Ectodermal cell (in vitro differentiated cells): Measurements from ENCODE around the gene ZNF573.
"Not testable (repeated sequence)": the region's sequence is repeated elsewhere in the genome, so short reads cannot be mapped to it uniquely, and the experiment has no call there.

ENCODE experiments used
- H3K27ac ChIP-seq: 2 replicates; pipeline ENCODE4 v1.7.0; 2013; ENCODE audit warnings: mild to moderate bottlenecking, low read depth, low read length; ENCODE audit not compliant: insufficient read depth, poor library complexity, severe bottlenecking
- H3K27me3 ChIP-seq: 2 replicates; pipeline ENCODE4 v1.7.0; 2013; ENCODE audit warnings: mild to moderate bottlenecking, low read length; ENCODE audit not compliant: insufficient read depth, control insufficient read depth, poor library complexity, severe bottlenecking
- H3K36me3 ChIP-seq: one replicate; pipeline ENCODE4 v1.7.0; 2013; ENCODE audit warnings: low read length; ENCODE audit not compliant: control insufficient read depth, insufficient read depth
- H3K4me1 ChIP-seq: one replicate; pipeline ENCODE4 v1.7.0; 2013; ENCODE audit warnings: low read length; ENCODE audit not compliant: control insufficient read depth, insufficient read depth
- H3K4me3 ChIP-seq: 2 replicates; pipeline ENCODE4 v1.7.0; 2013; ENCODE audit warnings: low read depth, low read length, control low read depth; ENCODE audit not compliant: insufficient read depth
- H3K9me3 ChIP-seq: 2 replicates; pipeline ENCODE4 v1.7.0; 2013; ENCODE audit warnings: mild to moderate bottlenecking, low read length, moderate library complexity; ENCODE audit not compliant: control insufficient read depth
- WGBS, 2 experiments: methylation state at CpG; one replicate each; pipeline ENCODE4 v1.1.7; 2013; ENCODE audit warnings: missing lambda C conversion rate in 2 of 2; 5-methylcytosine and 5-hydroxymethylcytosine counted together

Gene ZNF573

DNA sequence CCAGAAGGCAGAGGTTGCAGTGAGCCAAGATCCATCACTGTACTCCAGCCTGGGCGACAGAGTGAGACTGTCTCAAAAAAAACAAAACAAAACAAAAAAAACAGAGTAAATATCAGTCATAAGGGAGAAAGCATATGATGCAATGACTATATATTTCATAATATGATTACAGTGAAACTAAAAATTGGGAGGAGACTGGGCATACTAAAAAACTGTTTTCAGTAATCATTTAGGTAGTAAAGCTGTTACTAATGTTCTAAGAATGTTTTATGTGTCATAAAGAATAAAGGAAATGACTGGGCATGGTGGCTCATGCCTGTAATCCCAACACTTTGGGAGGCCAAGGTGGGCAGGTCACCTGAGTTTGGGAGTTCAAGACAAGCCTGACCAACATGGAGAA lies 15.9 kb downstream of the ZNF573 start:
- Histone ChIP-seq H3K27me3 (no peaks in the 10 kb centered on the region), H3K4me1 (no peaks in the 10 kb centered on the region), H3K36me3 (no peaks in the 10 kb centered on the region), H3K27ac (no peak overlapping the region), H3K9me3 (no peaks in the 10 kb centered on the region), H3K4me3 (no peak overlapping the region)
- 100% methylated on average over 1 of the region's 1 CpG for WGBS, 2 experiments

- H3K27me3 ChIP-seq, H3K4me1 ChIP-seq, H3K9me3 ChIP-seq, H3K4me3 ChIP-seq, H3K27ac ChIP-seq, H3K36me3 ChIP-seq: not testable (repeated sequence)
- WGBS, 2 experiments = 80 to 100% methylated on average over 1 to 3 of the region's 4 CpGs
Measured at GRCh38 chr19:37757683-37758082, 21.7 kb downstream of the ZNF573 start.

- peaks cover 24% of the 10 kb centered on the region for H3K36me3 ChIP-seq
- 70 to 74% methylated on average over 4 to 5 of the region's 5 CpGs for WGBS, 2 experiments
- no peak overlapping the region for H3K27ac ChIP-seq
- no peaks in the 10 kb centered on the region for H3K27me3 ChIP-seq
- H3K9me3 ChIP-seq = no peaks in the 10 kb centered on the region
- H3K4me1 ChIP-seq = no peaks in the 10 kb centered on the region
- no peak overlapping the region for H3K4me3 ChIP-seq
Measured at GRCh38 chr19:37738371-37738770, 41.0 kb downstream of the ZNF573 start.

DNA sequence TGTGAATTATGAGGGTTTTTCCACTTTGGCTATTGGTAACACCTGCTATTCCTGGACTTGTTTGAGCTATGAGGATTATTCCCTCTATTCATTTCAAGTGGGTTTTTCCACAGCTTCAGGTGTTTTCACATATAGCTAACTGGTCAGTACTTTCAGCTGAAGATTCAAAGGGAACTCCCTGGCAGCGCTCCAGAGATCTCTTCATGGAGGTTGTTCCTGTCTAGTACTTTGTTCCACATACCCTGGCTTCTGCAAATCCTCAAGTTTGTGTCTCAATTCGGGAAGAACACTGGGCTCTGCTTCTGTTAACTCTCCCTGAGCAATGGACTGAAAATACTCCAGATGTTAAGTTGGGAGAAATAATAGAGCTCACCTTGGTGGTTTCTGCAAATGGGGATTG lies 54.2 kb downstream of the ZNF573 start:
- H3K4me3 ChIP-seq = no peak overlapping the region
- H3K27ac ChIP-seq = no peak overlapping the region
- H3K36me3 ChIP-seq = no peaks in the 10 kb centered on the region
- H3K9me3 ChIP-seq = no peaks in the 10 kb centered on the region
- H3K4me1 ChIP-seq = no peaks in the 10 kb centered on the region
- WGBS, 2 experiments = 90 to 97% methylated on average over 2 of the region's 2 CpGs
- H3K27me3 ChIP-seq = no peaks in the 10 kb centered on the region

GRCh38 chr19:37719927-37720265 lies 59.5 kb downstream of the ZNF573 start:
- H3K9me3 ChIP-seq = no peaks in the 10 kb centered on the region
- no peaks in the 10 kb centered on the region for H3K27me3 ChIP-seq
- peak overlapping the region; percentile 97 for H3K4me3 ChIP-seq
- WGBS, 2 experiments = 25 to 28% methylated on average over 7 to 8 of the region's 8 CpGs
- no peaks in the 10 kb centered on the region for H3K36me3 ChIP-seq
- H3K4me1 ChIP-seq = no peaks in the 10 kb centered on the region
- no peak overlapping the region for H3K27ac ChIP-seq

DNA sequence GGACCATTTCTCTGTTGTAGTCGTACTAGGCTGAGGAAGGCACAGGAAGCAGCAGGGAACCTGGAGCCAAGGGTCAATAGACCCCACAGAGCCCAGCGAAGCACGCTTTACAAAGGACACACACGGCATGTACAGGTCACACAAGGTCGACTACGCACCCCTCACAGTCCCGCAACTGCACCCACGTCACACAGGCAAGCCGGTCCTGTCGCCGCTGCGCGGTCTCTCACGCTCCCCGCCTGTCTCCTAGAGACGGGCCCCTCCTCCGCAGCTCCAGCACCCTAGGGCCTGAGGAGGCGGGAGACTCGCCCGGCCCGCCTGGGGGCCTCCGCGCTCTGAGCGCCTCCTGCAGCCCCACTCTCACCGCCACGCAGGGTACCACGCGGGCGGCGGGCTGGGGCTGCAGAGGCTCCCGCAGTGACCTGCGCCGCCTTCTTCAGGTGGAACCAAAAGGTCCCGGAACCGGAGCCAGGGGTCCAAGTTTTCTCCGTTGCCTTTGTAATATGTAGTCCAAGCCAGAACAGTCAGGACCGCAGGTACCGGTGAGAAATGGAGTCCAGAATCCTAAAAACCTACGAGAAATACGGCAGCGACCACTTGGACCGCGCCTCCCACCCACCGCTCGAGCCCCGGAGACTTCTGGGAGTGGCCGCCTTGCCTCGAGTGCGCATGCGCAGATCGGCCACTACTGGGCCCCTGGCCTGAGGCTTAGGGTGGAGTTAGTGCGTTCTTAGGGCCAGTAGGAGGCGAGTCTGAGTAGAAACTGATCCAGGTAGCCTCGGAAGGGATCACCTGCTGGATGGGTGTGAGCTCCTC lies 60.1 kb downstream of the ZNF573 start, which contains the start of gene ZNF607:
Gene ZNF607, minus strand, starts transcription at position 651 of the 816 bp plus-strand sequence. CDS start 8,143 bp downstream, outside the sequence.
- Histone ChIP-seq H3K27me3 (no peaks in the 10 kb centered on the region), H3K27ac (peak within 1 kb of the TSS; percentile 71), H3K4me1 (no peaks in the 10 kb centered on the region), H3K4me3 (peak within 1 kb of the TSS; percentile 97), H3K36me3 (no peaks in the 10 kb centered on the region), H3K9me3 (no peaks in the 10 kb centered on the region)
- WGBS, 2 experiments = 0% methylated on average over 54 of the region's 54 CpGs

- no peaks in the 10 kb centered on the region for H3K36me3 ChIP-seq
- no peaks in the 10 kb centered on the region for H3K9me3 ChIP-seq
- no peaks in the 10 kb centered on the region for H3K4me1 ChIP-seq
- no peaks in the 10 kb centered on the region for H3K27me3 ChIP-seq
- H3K27ac ChIP-seq = no peak overlapping the region
- peak overlapping the region; percentile 97 for H3K4me3 ChIP-seq
- WGBS, 2 experiments = 47 to 51% methylated on average over 10 of the region's 10 CpGs
Measured at GRCh38 chr19:37718304-37718703, 61.1 kb downstream of the ZNF573 start.

DNA sequence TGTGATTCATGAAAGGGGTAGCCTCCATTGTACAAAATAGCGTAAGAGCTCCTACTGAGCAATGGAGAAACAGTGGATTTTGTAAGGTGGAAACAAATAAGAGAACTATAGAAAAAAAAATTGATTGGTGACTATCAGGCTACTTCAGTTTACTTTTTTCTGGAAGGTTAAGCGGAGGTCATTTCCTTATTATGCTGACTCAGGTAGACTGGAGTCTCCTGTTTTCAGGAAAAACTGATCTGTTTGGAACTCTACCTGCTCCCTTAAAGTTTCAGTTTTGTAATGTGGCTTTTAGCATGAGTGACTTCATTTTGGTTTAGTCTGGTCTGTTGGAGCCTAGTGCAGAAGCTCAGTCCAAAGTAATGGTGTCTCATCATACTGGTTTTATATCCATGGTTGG lies 63.2 kb downstream of the ZNF573 start:
- Histone ChIP-seq H3K36me3 (peaks cover 4% of the 10 kb centered on the region), H3K27me3 (no peaks in the 10 kb centered on the region), H3K4me3 (no peak overlapping the region), H3K27ac (no peak overlapping the region), H3K4me1 (no peaks in the 10 kb centered on the region), H3K9me3 (no peaks in the 10 kb centered on the region)
- 68 to 70% methylated on average over 2 of the region's 2 CpGs for WGBS, 2 experiments

DNA sequence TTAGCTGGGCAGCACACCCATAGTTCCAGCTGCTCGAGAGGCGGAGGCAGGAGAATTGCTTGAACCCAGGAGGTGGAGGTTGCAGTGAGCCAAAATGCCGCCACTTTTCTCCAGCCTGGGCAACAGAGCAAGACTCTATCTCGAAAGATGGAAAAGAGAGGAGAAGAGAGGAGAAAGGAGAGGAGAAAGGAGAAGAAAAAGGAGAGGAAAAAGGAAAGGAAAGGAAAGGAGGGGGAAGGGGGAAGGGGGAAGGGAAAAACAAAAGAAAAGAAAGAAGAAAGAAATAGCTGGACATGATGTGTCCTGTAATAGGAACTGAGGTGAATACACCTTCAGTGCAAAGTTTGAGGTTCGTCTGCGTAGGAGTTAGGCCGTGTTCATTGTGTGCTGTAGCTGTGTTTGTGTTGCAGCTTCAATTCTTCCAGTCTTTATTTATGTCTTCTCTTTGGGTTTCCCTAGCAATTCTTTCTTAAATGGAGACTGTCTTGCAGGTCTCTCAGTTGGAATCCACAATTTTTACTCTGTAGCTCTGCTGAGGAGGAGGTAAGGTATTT lies 73.3 kb downstream of the ZNF573 start:
- Histone ChIP-seq H3K9me3 (no peaks in the 10 kb centered on the region), H3K27me3 (no peaks in the 10 kb centered on the region), H3K36me3 (peaks cover 30% of the 10 kb centered on the region), H3K4me1 (no peaks in the 10 kb centered on the region), H3K27ac (no peak overlapping the region), H3K4me3 (no peak overlapping the region)
- 91 to 93% methylated on average over 7 of the region's 7 CpGs for WGBS, 2 experiments

DNA sequence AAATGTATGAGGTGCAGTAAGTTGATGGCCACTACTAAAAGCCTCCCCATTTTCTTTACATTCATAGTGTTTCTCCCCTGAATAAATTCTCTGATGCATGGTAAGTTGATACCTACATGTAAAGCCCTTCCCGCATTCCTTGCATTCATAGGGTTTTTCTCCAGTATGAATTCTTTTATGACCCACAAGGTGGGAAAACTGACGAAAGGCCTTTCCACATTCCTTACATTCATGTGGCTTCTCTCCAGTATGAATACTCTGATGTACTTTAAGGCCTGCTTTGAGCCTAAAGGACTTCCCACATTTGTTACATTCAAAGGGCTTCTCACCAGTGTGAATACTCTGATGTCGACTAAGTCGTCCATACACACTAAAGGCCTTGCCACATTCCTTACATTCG lies 80.3 kb downstream of the ZNF573 start:
- Histone ChIP-seq H3K27me3 (no peaks in the 10 kb centered on the region), H3K36me3 (peaks cover 22% of the 10 kb centered on the region), H3K4me3 (no peak overlapping the region), H3K27ac (no peak overlapping the region), H3K9me3 (no peaks in the 10 kb centered on the region), H3K4me1 (no peaks in the 10 kb centered on the region)
- WGBS, 2 experiments = 95 to 96% methylated on average over 5 of the region's 5 CpGs
